GM19193 (cell line): ENCODE measurements around the gene USP10.

ENCODE experiments used
- POLR2A ChIP-seq: IDR thresholded peaks from 4 replicates; pipeline ENCODE4 v1.6.1; 2011; ENCODE audit not compliant: insufficient read depth, insufficient read length; ENCODE audit errors: extremely low read depth

USP10 gene, protein sequence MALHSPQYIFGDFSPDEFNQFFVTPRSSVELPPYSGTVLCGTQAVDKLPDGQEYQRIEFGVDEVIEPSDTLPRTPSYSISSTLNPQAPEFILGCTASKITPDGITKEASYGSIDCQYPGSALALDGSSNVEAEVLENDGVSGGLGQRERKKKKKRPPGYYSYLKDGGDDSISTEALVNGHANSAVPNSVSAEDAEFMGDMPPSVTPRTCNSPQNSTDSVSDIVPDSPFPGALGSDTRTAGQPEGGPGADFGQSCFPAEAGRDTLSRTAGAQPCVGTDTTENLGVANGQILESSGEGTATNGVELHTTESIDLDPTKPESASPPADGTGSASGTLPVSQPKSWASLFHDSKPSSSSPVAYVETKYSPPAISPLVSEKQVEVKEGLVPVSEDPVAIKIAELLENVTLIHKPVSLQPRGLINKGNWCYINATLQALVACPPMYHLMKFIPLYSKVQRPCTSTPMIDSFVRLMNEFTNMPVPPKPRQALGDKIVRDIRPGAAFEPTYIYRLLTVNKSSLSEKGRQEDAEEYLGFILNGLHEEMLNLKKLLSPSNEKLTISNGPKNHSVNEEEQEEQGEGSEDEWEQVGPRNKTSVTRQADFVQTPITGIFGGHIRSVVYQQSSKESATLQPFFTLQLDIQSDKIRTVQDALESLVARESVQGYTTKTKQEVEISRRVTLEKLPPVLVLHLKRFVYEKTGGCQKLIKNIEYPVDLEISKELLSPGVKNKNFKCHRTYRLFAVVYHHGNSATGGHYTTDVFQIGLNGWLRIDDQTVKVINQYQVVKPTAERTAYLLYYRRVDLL

DNA sequence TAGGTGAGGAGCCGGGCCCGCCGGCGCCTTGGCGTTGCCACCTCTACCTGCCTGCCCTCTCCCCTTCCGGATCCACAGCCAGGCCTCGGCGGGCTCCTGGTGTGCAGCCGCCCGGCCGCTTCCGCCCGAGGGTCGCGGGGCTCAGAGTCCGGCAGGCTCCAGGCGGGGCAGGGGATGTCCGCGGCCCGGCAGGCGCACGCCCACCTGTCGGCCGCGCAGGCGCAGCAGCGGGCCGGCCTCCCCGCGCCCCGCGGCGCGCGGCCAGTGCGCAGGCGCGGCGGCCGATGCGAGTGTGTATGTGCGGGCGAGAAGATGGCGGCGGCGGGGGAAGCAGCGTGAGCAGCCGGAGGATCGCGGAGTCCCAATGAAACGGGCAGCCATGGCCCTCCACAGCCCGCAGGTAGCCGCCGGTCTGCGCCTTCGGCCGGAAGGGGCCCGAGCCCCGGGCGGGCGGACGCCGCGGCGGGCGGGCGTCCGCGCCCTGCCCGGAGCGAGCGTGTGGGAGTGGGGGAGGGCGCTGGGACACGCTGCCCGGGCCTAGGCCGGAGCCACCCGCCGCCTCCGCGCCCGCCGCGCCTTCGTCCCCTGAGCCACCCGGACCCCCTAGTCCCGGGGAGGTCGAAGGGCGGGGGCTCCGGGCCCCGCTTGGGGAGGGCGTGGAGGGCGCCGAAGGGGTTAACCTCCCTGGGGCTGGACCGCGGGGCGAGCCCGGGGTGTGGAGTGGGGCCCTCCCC lies at the start of gene USP10:
TSS of gene USP10 (plus strand) at position 289 of the 734 bp plus-strand sequence. CDS start at position 380, 91 bp downstream.
- peak; percentile 84 for TF ChIP-seq POLR2A

DNA sequence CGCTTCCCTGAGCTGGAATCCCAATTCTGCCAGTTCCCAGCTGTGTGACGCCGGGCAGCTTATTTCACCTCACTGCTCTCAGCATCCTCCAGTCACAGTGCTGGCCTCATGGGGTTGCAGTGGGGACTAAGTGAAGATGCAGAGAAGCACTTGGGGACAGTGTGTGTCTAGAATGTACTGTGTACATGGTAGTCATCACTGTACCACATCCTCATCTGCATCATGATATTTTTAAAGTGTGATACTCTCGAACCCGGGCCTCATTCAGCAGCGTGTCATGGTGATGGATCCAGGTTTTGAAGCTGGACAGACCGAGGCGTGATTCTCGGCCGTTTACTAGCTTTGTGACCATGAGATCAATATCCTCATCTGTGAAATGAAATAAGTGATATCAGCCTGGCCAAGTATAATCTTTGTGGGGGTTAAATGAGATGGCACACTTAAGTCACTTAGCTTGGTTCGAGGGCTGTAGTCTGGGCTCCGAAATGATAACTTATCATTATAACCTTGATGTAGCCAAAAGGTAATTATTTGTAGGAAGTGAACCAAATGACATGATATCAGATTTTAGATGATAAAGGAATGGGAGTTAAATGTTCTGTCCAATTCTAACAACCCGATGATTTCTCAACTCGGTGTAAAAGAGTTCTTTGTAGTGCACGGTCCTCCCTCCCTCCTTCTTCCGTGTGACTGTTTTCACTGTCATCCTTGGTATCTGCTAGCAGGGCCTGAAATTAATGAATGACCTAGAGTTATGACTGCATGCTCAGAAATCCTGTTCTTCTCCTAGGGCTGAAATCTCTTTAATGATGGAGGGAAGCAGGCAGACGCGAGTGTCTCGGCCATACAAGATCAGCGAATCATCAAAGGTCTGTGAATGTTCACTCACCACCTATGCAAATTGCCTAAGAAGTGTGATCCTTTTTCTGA lies 49.5 kb upstream of the USP10 start:
- no peak for TF ChIP-seq POLR2A

DNA sequence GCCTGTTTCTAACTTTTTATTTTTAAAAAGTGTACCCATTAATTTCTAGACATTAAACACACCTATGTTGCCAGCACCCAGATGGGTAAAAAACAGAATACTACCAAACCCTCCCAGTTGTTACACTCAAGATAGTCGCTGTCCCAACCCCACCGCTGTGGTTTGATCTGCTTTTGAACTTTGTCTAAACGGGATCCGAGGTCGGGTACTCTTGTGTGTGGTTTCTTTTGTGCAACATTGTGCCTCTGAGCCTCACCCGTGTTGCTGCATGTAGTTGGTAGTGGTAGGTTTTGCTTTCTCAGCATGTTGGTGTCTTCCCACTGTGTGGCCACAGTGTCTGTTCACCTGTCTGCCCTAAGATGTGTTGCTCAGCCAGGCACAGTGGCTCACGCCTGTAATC lies 47.2 kb upstream of the USP10 start:
- no peak for TF ChIP-seq POLR2A

DNA sequence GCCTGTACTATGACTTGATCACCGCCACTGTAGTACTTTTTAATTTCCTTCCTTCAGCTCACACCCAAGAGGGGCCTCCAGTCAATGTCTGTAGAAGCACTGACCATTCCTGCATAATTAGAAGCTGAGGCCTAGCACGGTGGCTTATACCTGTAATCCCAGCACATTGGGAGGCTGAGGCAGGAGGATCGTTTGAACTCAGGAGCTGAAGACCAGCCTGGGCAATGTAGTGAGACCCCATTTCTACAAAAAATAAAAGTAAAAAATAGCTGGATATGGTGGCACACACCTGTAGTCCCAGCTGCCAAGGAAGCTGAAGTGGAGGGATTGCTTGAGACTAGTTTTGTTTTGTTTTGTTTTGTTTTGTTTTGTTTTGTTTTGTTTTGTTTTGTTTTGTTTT lies 45.6 kb upstream of the USP10 start:
- TF ChIP-seq POLR2A = no peak

DNA sequence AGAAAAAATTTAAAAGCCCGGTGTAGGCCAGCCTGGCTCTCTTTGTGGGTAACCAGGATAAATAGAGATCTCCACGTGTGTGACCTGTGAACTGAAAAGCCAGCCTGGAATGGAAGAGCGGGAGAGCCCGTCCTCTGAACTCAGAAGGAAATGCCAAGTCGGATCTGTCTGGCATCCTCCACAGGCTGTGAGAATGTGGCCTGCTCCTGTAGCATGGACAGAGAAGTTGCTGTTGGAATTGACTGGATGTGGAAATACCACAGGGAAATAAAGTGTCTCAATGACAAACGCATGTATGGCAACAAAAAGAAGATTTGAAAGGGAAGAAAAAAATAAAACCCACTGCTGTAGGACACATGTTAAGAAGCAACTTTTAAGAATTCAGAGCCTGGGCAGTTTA lies 44.8 kb upstream of the USP10 start:
- TF ChIP-seq POLR2A = no peak

DNA sequence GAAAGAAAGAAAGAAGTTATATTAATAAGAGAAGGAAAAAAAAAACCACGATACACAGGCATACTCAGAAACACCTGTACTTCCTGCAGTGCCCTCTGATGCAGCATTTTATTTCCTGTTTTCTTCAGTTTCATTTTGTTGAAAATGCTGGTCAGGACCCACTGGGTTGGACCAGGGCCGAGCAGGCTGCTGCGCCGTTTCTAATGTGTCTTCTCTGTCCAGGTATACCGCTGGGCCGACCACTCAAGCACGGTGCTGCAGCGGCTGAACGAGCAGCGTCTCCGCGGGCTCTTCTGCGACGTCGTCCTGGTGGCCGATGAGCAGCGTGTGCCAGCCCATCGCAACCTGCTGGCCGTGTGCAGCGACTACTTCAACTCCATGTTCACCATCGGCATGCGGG lies 43.2 kb upstream of the USP10 start:
- TF ChIP-seq POLR2A = no peak

DNA sequence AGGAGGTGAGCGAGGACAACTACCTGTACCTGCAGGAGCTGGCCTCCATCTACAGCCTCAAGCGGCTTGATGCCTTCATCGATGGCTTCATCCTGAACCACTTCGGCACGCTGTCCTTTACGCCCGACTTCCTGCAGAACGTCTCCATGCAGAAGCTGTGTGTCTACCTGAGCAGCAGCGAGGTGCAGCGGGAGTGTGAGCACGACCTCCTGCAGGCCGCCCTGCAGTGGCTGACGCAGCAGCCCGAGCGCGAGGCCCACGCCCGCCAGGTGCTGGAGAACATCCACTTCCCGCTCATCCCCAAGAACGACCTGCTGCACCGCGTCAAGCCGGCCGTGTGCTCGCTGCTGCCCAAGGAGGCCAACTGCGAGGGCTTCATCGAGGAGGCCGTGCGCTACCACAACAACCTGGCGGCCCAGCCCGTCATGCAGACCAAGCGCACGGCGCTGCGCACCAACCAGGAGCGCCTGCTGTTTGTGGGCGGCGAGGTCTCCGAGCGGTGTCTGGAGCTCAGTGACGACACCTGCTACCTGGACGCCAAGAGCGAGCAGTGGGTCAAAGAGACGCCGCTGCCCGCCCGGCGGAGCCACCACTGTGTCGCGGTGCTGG lies 42.5 kb upstream of the USP10 start:
- no peak for TF ChIP-seq POLR2A

DNA sequence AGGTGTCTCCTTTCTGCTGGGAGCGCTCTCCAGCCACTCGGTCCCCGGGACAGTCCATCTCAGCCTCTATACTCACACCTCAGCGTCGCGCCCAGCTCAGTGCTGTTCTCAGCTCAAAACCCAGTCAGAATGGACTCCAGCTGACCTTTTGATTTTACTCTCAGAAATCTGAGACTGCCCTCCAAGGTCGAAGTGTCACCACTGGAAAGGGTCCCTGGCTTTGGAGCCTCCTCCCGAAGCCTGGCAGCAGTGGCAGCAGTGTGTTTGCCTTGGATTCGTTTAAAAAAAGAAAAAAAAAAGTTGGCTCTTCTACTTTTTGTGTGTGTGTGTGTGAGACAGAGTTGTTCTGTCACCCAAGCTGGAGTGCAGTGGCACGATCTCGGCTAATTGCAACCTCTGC lies 41.1 kb upstream of the USP10 start:
- no peak for TF ChIP-seq POLR2A

DNA sequence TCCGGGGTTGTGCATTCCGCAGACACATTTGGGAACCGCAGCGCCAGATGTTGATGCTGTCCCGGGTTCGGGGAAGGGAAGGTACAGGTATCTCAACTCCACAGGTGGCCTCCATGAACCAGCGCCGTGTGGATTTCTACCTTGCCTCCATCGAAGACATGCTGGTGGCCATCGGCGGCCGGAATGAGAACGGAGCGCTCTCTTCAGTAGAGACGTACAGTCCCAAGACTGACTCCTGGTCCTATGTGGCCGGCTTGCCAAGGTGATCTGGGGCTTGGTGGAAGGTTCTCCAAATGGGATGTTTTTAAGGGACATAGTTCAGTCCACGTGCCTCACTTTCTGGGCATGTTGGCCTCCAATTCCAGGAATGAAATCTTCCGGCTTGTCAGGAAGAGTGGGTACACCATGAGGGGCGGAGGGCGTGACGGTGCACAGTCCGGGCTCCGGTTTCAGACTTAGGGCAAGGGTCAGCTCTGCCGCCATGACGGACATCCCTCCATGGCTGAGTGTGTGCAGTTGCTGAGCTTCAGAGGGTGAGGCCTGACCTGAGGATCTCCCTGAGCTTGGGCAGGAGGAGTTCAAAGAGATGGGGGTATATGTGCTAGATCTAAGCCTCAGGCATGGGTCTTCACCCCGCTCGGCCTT lies 40.0 kb upstream of the USP10 start:
- no peak for TF ChIP-seq POLR2A

DNA sequence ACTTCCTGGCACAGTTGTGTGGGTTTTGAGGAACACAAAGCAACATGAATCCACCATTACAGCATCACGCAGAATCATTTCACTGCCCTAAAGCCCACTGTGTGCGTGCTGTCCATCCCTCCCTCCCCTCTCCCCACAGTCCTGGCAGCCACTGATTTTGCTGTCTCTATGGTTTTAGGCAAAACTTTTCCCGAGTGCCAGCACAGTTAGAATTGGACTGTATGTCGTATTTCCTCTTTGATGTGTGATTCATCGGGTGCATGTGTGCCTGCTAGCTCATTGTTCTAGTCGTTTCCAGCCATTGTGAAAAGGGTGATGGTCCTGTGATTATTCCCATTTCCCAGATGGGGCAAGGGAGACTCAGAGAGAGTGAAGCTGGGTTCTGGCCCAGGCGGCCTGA lies 38.8 kb upstream of the USP10 start:
- TF ChIP-seq POLR2A = no peak

DNA sequence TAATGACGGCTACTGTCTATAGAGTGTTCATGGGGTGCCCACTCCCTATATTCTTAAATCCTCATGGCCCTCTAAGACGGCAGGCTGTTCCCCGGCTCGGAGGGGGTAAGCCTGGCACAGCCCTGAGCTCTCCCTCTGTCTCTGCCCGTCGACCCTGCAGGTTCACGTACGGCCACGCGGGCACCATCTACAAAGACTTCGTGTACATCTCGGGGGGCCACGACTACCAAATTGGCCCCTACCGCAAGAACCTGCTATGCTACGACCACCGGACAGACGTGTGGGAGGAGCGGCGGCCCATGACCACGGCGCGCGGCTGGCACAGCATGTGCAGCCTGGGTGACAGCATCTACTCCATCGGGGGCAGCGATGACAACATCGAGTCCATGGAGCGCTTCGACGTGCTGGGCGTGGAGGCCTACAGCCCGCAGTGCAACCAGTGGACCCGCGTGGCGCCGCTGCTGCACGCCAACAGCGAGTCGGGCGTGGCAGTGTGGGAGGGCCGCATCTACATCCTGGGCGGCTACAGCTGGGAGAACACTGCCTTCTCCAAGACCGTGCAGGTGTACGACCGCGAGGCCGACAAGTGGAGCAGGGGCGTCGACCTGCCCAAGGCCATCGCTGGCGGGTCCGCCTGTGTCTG lies 38.3 kb upstream of the USP10 start:
- no peak for TF ChIP-seq POLR2A

DNA sequence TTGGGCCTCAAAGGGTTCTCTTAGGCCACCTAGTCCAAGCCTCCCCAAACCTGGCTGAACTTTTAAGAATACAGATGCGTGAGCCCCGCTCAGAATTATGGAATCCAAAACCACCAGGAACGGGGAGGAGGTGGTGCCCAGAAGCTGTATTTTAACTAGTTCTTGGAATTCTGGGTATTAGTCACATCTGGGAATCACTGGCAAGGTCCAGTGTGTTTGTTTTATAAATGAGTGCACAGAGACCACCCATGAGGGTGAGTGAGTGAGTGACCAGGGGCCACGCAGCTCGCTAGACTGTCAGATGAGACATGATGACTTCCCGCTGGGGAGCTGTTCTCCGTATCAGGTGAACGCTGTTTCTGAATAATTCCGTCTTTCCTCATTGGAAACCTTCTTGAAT lies 37.3 kb upstream of the USP10 start:
- no peak for TF ChIP-seq POLR2A
